OCI-LY7 (cell line): Measurements from ENCODE around the gene MED14. TPM values are rescaled to one million over a fixed set of nuclear protein-coding genes. Genes with fewer than 3 reads are reported as not detected.
"Not testable (repeated sequence)": the region's sequence is repeated elsewhere in the genome, so short reads cannot be mapped to it uniquely, and the experiment has no call there.

Experiments
- BruUV-seq: library from RNA; stranded (reverse); fragments of 400-500 nt; replicated peaks from 2 replicates; lab custom pipeline; 2021; lab: Mats Ljungman, UMichigan
- CTCF ChIA-PET: fragments of 300-600 bp; sonication (Branson Sonifier 250); formaldehyde crosslinking; loops from one replicate; lab custom pipeline; 2022; ENCODE audit warnings: antibody characterized with exemption; ENCODE audit not compliant: unreplicated experiment; lab: Charles Lee
- POLR2A ChIA-PET: fragments of 300-600 bp; sonication (Branson Sonifier 250); formaldehyde crosslinking; loops from one replicate; lab custom pipeline; 2022; ENCODE audit warnings: antibody characterized with exemption; lab: Charles Lee
- DNase-seq: peaks from one replicate; pipeline ENCODE4 v3.0.0-alpha.2; 2015; ENCODE audit warnings: low spot score
- H2AFZ ChIP-seq: fragments of 200-600 bp; sonication (generic), shearing (Covaris generic); 2 replicates; pipeline ENCODE4 v1.6.1; 2014; ENCODE audit warnings: mild to moderate bottlenecking, antibody characterized with exemption, low read length, moderate library complexity
- H3K27ac ChIP-seq: fragments of 200-600 bp; sonication (generic); 2 replicates; pipeline ENCODE4 v1.5.1; 2014; ENCODE audit warnings: mixed run types, low read depth, mild to moderate bottlenecking, moderate library complexity, low read length, inconsistent platforms; ENCODE audit not compliant: poor library complexity, severe bottlenecking
- H3K36me3 ChIP-seq: fragments of 200-600 bp; sonication (generic); 2 replicates; pipeline ENCODE4 v1.6.1; 2014; ENCODE audit warnings: mild to moderate bottlenecking, antibody characterized with exemption, low read length, moderate library complexity, mixed read lengths; ENCODE audit not compliant: insufficient read depth
- H3K4me1 ChIP-seq: fragments of 200-600 bp; sonication (generic); 2 replicates; pipeline ENCODE4 v1.5.1; 2014; ENCODE audit warnings: mild to moderate bottlenecking, low read length; ENCODE audit not compliant: insufficient read depth, poor library complexity, severe bottlenecking
- H3K4me2 ChIP-seq: fragments of 200-600 bp; sonication (generic); 2 replicates; pipeline ENCODE4 v1.6.1; 2014; ENCODE audit warnings: mild to moderate bottlenecking, low read length
- H3K4me3 ChIP-seq: fragments of 200-600 bp; sonication (generic); 2 replicates; pipeline ENCODE4 v1.5.1; 2014; ENCODE audit warnings: mild to moderate bottlenecking, low read depth, low read length; ENCODE audit not compliant: poor library complexity, severe bottlenecking
- H3K79me2 ChIP-seq: fragments of 200-600 bp; sonication (generic); 2 replicates; pipeline ENCODE4 v1.6.1; 2016; ENCODE audit warnings: low read depth, mild to moderate bottlenecking, low read length, moderate library complexity, mixed read lengths; ENCODE audit not compliant: insufficient read depth
- H3K9me2 ChIP-seq: fragments of 200-600 bp; sonication (generic); 2 replicates; pipeline ENCODE4 v1.6.1; 2016; ENCODE audit warnings: mild to moderate bottlenecking, low read length, mixed read lengths; ENCODE audit not compliant: insufficient read depth
- H3K9me3 ChIP-seq: fragments of 200-600 bp; sonication (generic); 2 replicates; pipeline ENCODE4 v1.6.1; 2014; ENCODE audit warnings: mild to moderate bottlenecking, mixed run types, low read length, mixed read lengths
- H4K20me1 ChIP-seq: fragments of 200-600 bp; sonication (generic); 2 replicates; pipeline ENCODE4 v1.6.1; 2014; ENCODE audit warnings: mild to moderate bottlenecking, antibody characterized with exemption, low read length, moderate library complexity, mixed read lengths; ENCODE audit not compliant: insufficient read depth
- EZH2phosphoT487 ChIP-seq: fragments of 200-600 bp; sonication (generic); IDR thresholded peaks from 2 replicates; pipeline ENCODE4 v1.6.1; 2018; ENCODE audit warnings: low read depth, borderline replicate concordance, mild to moderate bottlenecking, mixed run types, antibody characterized with exemption, low read length, moderate library complexity, mixed read lengths
- intact Hi-C: fragments of 100-400 bp; cut with micrococcal nuclease; formaldehyde crosslinking; loops from one replicate; pipeline ENCODE4 v1.10.0; 2022; ENCODE audit not compliant: unreplicated experiment
- total RNA-seq, 2 experiments: library from RNA; depleted of rRNA in 1 of 2; stranded (reverse); fragments of >200 nt in 1 of 2; shearing (Covaris generic) in 1 of 2; gene quantifications; 2 replicates each; pipeline ENCODE4 v1.2.3, GENCODE V29; 2014 to 2022
- TF ChIP-seq, protein P1 (sequence below): fragments of 200-600 bp; sonication (generic); conservative IDR thresholded peaks from 2 replicates; pipeline ENCODE4 v1.5.1; 2014; ENCODE audit warnings: mild to moderate bottlenecking, antibody characterized with exemption, low read length, moderate library complexity, mixed read lengths

MED14 gene
- total RNA-seq, 2 experiments from 2014 or later = 28.1 to 57.0 TPM

DNA sequence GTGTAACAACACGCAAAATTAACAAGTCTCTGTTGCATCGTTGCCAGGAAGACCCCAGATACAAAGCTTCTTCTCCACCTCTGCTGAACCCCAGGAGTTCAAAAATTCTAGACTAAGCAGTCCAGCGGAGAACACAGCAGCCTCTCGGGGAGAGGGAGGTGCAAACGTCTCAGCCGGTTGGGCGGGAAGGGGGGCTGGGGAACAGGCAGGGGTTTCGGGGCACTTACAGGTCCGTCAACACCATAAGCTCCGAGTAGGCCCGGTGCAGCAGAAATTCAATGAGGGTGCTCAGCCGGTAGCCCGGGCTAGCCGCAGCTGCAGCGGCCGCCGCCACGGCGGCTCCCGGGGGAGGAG lies 394 bp downstream of the MED14 start:
- CTCF ChIA-PET = no interaction called here
- peaks cover 24% of the 10 kb centered on the region for H3K4me1 ChIP-seq
- intact Hi-C loops = loop anchor here (2.0 to 10.0 kb wide), 2 partner anchors 88 to 600 kb away; partner anchors contain the start of genes CXorf38 and DDX3X
- H3K27ac ChIP-seq = peak overlapping the region; percentile 85
- H3K79me2 ChIP-seq = peaks cover 48% of the 10 kb centered on the region
- POLR2A ChIA-PET = interaction anchor here (1.0 to 1.4 kb wide), 4 partner anchors 10 to 88 kb away, joined by 3 to 4 read pairs (median 3); no protein-coding TSS in a partner anchor
- peaks cover 4% of the 10 kb centered on the region for H3K36me3 ChIP-seq
- no peaks in the 10 kb centered on the region for H3K9me2 ChIP-seq
- H3K4me2 ChIP-seq = peak overlapping the region; percentile 83
- TF ChIP-seq, protein P1, sequence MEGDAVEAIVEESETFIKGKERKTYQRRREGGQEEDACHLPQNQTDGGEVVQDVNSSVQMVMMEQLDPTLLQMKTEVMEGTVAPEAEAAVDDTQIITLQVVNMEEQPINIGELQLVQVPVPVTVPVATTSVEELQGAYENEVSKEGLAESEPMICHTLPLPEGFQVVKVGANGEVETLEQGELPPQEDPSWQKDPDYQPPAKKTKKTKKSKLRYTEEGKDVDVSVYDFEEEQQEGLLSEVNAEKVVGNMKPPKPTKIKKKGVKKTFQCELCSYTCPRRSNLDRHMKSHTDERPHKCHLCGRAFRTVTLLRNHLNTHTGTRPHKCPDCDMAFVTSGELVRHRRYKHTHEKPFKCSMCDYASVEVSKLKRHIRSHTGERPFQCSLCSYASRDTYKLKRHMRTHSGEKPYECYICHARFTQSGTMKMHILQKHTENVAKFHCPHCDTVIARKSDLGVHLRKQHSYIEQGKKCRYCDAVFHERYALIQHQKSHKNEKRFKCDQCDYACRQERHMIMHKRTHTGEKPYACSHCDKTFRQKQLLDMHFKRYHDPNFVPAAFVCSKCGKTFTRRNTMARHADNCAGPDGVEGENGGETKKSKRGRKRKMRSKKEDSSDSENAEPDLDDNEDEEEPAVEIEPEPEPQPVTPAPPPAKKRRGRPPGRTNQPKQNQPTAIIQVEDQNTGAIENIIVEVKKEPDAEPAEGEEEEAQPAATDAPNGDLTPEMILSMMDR = no peak
- TF ChIP-seq EZH2phosphoT487 = no peak
- no peaks in the 10 kb centered on the region for H3K9me3 ChIP-seq
- H4K20me1 ChIP-seq = peaks cover 12% of the 10 kb centered on the region; the same call in 1 of the 2 replicates
- no TSS peak for BruUV-seq
- DNase-seq = peak; percentile 36
- peak overlapping the region; percentile 87 for H3K4me3 ChIP-seq
- peak overlapping the region; percentile 91; the same call in 1 of the 2 replicates for H2AFZ ChIP-seq

DNA sequence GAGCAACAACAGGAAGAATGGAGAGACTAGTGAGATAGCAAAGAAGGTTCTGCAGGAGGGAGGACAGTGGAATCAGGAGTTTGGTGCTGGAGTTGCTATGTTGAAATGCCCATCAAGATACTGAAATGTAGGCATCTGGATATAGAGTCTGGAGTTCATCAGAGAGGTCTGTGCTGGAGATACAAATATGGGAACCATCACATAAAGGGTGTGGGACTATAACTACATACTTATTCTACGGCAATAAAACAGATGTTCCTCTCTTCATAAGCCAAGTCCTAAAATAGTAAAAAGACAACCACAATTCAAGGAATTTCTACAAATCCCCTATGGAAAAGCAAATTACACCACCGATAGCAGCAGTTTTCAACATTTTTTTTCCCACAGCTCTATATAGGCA lies 1.6 kb downstream of the MED14 start:
- H3K79me2 ChIP-seq = peaks cover 58% of the 10 kb centered on the region
- H3K4me3 ChIP-seq = peak overlapping the region; percentile 87
- H4K20me1 ChIP-seq = peaks cover 12% of the 10 kb centered on the region; the same call in 1 of the 2 replicates
- BruUV-seq = no TSS peak
- peaks cover 25% of the 10 kb centered on the region for H3K4me1 ChIP-seq
- POLR2A ChIA-PET = no interaction called here
- peaks cover 17% of the 10 kb centered on the region for H3K36me3 ChIP-seq
- H3K4me2 ChIP-seq = peak overlapping the region; percentile 83
- no peak for DNase-seq
- H2AFZ ChIP-seq = no peak overlapping the region
- no peaks in the 10 kb centered on the region for H3K9me3 ChIP-seq
- H3K27ac ChIP-seq = no peak overlapping the region
- TF ChIP-seq, protein P1 = no peak
- no peak for TF ChIP-seq EZH2phosphoT487
- intact Hi-C loops = loop anchor here (2.0 to 10.0 kb wide), 2 partner anchors 87 to 601 kb away; partner anchors contain the start of genes CXorf38 and DDX3X
- CTCF ChIA-PET = no interaction called here
- H3K9me2 ChIP-seq = no peaks in the 10 kb centered on the region

- Histone ChIP-seq H3K4me1 (peaks cover 25% of the 10 kb centered on the region), H3K4me2 (peak overlapping the region; percentile 83; the same call in 1 of the 2 replicates), H3K36me3 (peaks cover 29% of the 10 kb centered on the region), H4K20me1 (peaks cover 12% of the 10 kb centered on the region; the same call in 1 of the 2 replicates), H3K79me2 (peaks cover 65% of the 10 kb centered on the region)
- H2AFZ ChIP-seq, POLR2A ChIA-PET, CTCF ChIA-PET, H3K9me2 ChIP-seq, BruUV-seq, H3K9me3 ChIP-seq, H3K27ac ChIP-seq, H3K4me3 ChIP-seq, DNase-seq: not testable (repeated sequence)
- intact Hi-C loops = loop anchor here (10.0 kb wide), 1 partner anchor 602 kb away; the partner anchor contains the start of gene DDX3X
These were observed 2.8 kb downstream of the MED14 start for GRCh38 chrX:40732499-40732898.
